Nucleus accumbens (tissue), 56 donors: ENCODE measurements around the gene GLUD2.

ENCODE experiments used
- DNase-seq, 56 donors: peaks; one replicate each; lab custom pipeline; 2025; lab: John Stamatoyannopoulos, UW

The GLUD2 gene

GRCh38 chrX:121093011-121093410 lies 45.6 kb downstream of the GLUD2 start:
- DNase-seq = no peak
